CD4-positive, alpha-beta T cell treated with Interleukin-17A for 1 hour (primary cell): ENCODE data around the gene AFF1.

Source experiments
- DNase-seq: peaks from one replicate; pipeline ENCODE4 v3.0.0-alpha.2; 2020

AFF1 gene

GRCh38 chr4:86919561-86920223 lies 15.1 kb upstream of the AFF1 start:
- DNase-seq = no peak

- no peak for DNase-seq
Observed at GRCh38 chr4:86921608-86922252, 13.1 kb upstream of the AFF1 start.

- no peak for DNase-seq
Observed at GRCh38 chr4:86924811-86925210, 10.0 kb upstream of the AFF1 start.

- DNase-seq = no peak
Observed at GRCh38 chr4:86926435-86927086, 8.2 kb upstream of the AFF1 start.

- no peak for DNase-seq
Observed at GRCh38 chr4:86927843-86928395, 6.9 kb upstream of the AFF1 start.

- no peak for DNase-seq
Observed at GRCh38 chr4:86928400-86929255, 6.2 kb upstream of the AFF1 start.

GRCh38 chr4:86934147-86934770 lies 552 bp upstream of the AFF1 start:
- no peak for DNase-seq

- DNase-seq = no peak
Observed at GRCh38 chr4:86935566-86935852, 698 bp downstream of the AFF1 start.

GRCh38 chr4:86935853-86936733 lies 1.3 kb downstream of the AFF1 start:
- DNase-seq = peak; percentile 78

- DNase-seq = peak; percentile 43
Observed at GRCh38 chr4:86938771-86939520, 4.1 kb downstream of the AFF1 start.

- DNase-seq = peak; percentile 28
Observed at GRCh38 chr4:86939729-86940575, 5.1 kb downstream of the AFF1 start.

- DNase-seq = no peak
Observed at GRCh38 chr4:86940920-86941460, 6.2 kb downstream of the AFF1 start.

- DNase-seq = no peak
Observed at GRCh38 chr4:86942185-86942666, 7.4 kb downstream of the AFF1 start.

- no peak for DNase-seq
Observed at GRCh38 chr4:86944964-86945781, 10.4 kb downstream of the AFF1 start.

GRCh38 chr4:86946868-86947500 lies 12.2 kb downstream of the AFF1 start:
- DNase-seq = no peak

GRCh38 chr4:86947501-86948120 lies 12.8 kb downstream of the AFF1 start:
- DNase-seq = no peak

GRCh38 chr4:86948276-86948675 lies 13.5 kb downstream of the AFF1 start:
- DNase-seq = no peak
